ENCODE data around the gene COBLL1.

Gene COBLL1

GRCh38 chr2:164859251-164859818 lies 17.7 kb upstream of the COBLL1 start:
- TF ChIP-seq NFIC (IDR thresholded peaks at IDR 0.05) (no peak), FOXM1 (IDR thresholded peaks at IDR 0.05; ENCODE audit: borderline replicate concordance, low read depth) (no peak), CEBPB (IDR thresholded peaks at IDR 0.05) (no peak), EP300 (IDR thresholded peaks at IDR 0.05; ENCODE audit: borderline replicate concordance) (no peak), TEAD4 (IDR thresholded peaks at IDR 0.05) (no peak), EGR1 (IDR thresholded peaks at IDR 0.05) (no peak), TAF1 (IDR thresholded peaks at IDR 0.05; ENCODE audit: low read depth) (no peak), YY1 (IDR thresholded peaks at IDR 0.05; ENCODE audit: low read depth) (no peak), RAD21 (IDR thresholded peaks at IDR 0.05; ENCODE audit: low read depth) (no peak), REST (IDR thresholded peaks at IDR 0.05; ENCODE audit: low read depth) (no peak), MAX (IDR thresholded peaks at IDR 0.05) (no peak), ZBTB7A (IDR thresholded peaks at IDR 0.05; ENCODE audit: low read depth) (no peak), USF1 (IDR thresholded peaks at IDR 0.05) (no peak), CREB1 (IDR thresholded peaks at IDR 0.05; ENCODE audit: low read depth) (no peak), TCF12 (IDR thresholded peaks at IDR 0.05; ENCODE audit: low read depth) (no peak)

GRCh38 chr2:164852086-164852485 lies 10.5 kb upstream of the COBLL1 start:
- TF ChIP-seq ZBTB7A (IDR thresholded peaks at IDR 0.05; ENCODE audit: low read depth) (no peak), TCF12 (IDR thresholded peaks at IDR 0.05; ENCODE audit: low read depth) (no peak), EP300 (IDR thresholded peaks at IDR 0.05; ENCODE audit: borderline replicate concordance) (no peak), FOXM1 (IDR thresholded peaks at IDR 0.05; ENCODE audit: borderline replicate concordance, low read depth) (no peak), CREB1 (IDR thresholded peaks at IDR 0.05; ENCODE audit: low read depth) (no peak), YY1 (IDR thresholded peaks at IDR 0.05; ENCODE audit: low read depth) (no peak), USF1 (IDR thresholded peaks at IDR 0.05) (no peak)

GRCh38 chr2:164850235-164850634 lies 8.6 kb upstream of the COBLL1 start:
- TF ChIP-seq REST (IDR thresholded peaks at IDR 0.05; ENCODE audit: low read depth) = no peak
- no peak for TF ChIP-seq NFIC (IDR thresholded peaks at IDR 0.05)
- no peak for TF ChIP-seq TAF1 (IDR thresholded peaks at IDR 0.05; ENCODE audit: low read depth)
- no peak for TF ChIP-seq USF1 (IDR thresholded peaks at IDR 0.05)
- no peak for TF ChIP-seq TEAD4 (IDR thresholded peaks at IDR 0.05)
- TF ChIP-seq TCF12 (IDR thresholded peaks at IDR 0.05; ENCODE audit: low read depth) = no peak
- TF ChIP-seq CEBPB (IDR thresholded peaks at IDR 0.05) = no peak
- no peak for TF ChIP-seq RAD21 (IDR thresholded peaks at IDR 0.05; ENCODE audit: low read depth)

- no peak for TF ChIP-seq TCF12 (IDR thresholded peaks at IDR 0.05; ENCODE audit: low read depth)
- no peak for TF ChIP-seq REST (IDR thresholded peaks at IDR 0.05; ENCODE audit: low read depth)
- no peak for TF ChIP-seq CEBPB (IDR thresholded peaks at IDR 0.05)
- TF ChIP-seq RAD21 (IDR thresholded peaks at IDR 0.05; ENCODE audit: low read depth) = no peak
- TF ChIP-seq EP300 (IDR thresholded peaks at IDR 0.05; ENCODE audit: borderline replicate concordance) = no peak
- TF ChIP-seq MAX (IDR thresholded peaks at IDR 0.05) = no peak
- TF ChIP-seq TEAD4 (IDR thresholded peaks at IDR 0.05) = no peak
Observed at GRCh38 chr2:164849506-164849905, 7.9 kb upstream of the COBLL1 start.

Measured in Ishikawa (cell line).